ENCODE data around the gene MORF4L2. TPM values are rescaled to one million over a fixed set of nuclear protein-coding genes. Genes with fewer than 3 reads are reported as not detected.
A peak's percentile ranks its signal among the peaks of the same experiment; 100 is the strongest.

The MORF4L2 gene
- total RNA-seq, 2 experiments from 2014 or later, result 165 to 257 TPM

- Histone ChIP-seq H2AFZ (ENCODE audit: low read length) (peak overlapping the region; percentile 99), H3K4me2 (ENCODE audit: low read length) (peak overlapping the region; percentile 96), H3K4me1 (ENCODE audit: insufficient read depth, low read length, poor library complexity, severe bottlenecking) (peaks cover 21% of the 10 kb centered on the region), H3K9me2 (ENCODE audit: insufficient read depth, low read length) (no peaks in the 10 kb centered on the region), H4K20me1 (ENCODE audit: insufficient read depth, low read length) (no peaks in the 10 kb centered on the region), H3K36me3 (ENCODE audit: insufficient read depth, low read length) (no peaks in the 10 kb centered on the region), H3K4me3 (ENCODE audit: low read depth, low read length, poor library complexity, severe bottlenecking) (peak overlapping the region; percentile 80), H3K9me3 (ENCODE audit: low read length) (no peaks in the 10 kb centered on the region), H3K79me2 (ENCODE audit: insufficient read depth, low read depth, low read length) (no peaks in the 10 kb centered on the region), H3K27ac (ENCODE audit: low read depth, low read length, poor library complexity, severe bottlenecking) (peak overlapping the region; percentile 81)
- DNase-seq (ENCODE audit: low spot score), result peak; percentile 11
- intact Hi-C loops (cut with micrococcal nuclease; ENCODE audit: unreplicated experiment), result loop anchor here (2.0 kb wide), 1 partner anchor 57 kb away; the partner anchor contains the start of gene MORF4L2
- ChIA-PET POLR2A (interaction anchor here (0.6 to 1.6 kb wide), 5 partner anchors 24 to 930 kb away, joined by 3 to 13 read pairs (median 3); no protein-coding TSS in a partner anchor), CTCF (ENCODE audit: unreplicated experiment) (interaction anchor here (0.5 to 0.8 kb wide), 3 partner anchors 22 to 767 kb away, joined by 3 to 6 read pairs (median 4); partner anchors contain the start of gene TCEAL3)
- TF ChIP-seq EZH2phosphoT487 (IDR thresholded peaks at IDR 0.05; ENCODE audit: borderline replicate concordance, low read depth, low read length) (no peak), CTCF (conservative IDR thresholded peaks at IDR 0.05; ENCODE audit: low read length) (peak; percentile 63)
- no TSS peak for BruUV-seq (replicated peaks)
These were observed 57.0 kb downstream of the MORF4L2 start for GRCh38 chrX:103629318-103630170.

GRCh38 chrX:103628386-103629317, 57.8 kb downstream of the MORF4L2 start, which contains the start of gene TCEAL1:
TCEAL1 (plus strand) TSS chrX:103628975; CDS start chrX:103629917, 942 bp downstream.
- CTCF ChIA-PET (ENCODE audit: unreplicated experiment), result interaction anchor here (0.7 to 0.8 kb wide), 2 partner anchors 25 to 766 kb away, joined by 4 to 6 read pairs; no protein-coding TSS in a partner anchor
- Histone ChIP-seq H3K4me1 (ENCODE audit: insufficient read depth, low read length, poor library complexity, severe bottlenecking) (peaks cover 21% of the 10 kb centered on the region), H3K4me3 (ENCODE audit: low read depth, low read length, poor library complexity, severe bottlenecking) (peak within 1 kb of the TSS; percentile 80), H3K79me2 (ENCODE audit: insufficient read depth, low read depth, low read length) (no peaks in the 10 kb centered on the region), H3K27ac (ENCODE audit: low read depth, low read length, poor library complexity, severe bottlenecking) (peak within 1 kb of the TSS; percentile 81), H4K20me1 (ENCODE audit: insufficient read depth, low read length) (no peaks in the 10 kb centered on the region), H3K4me2 (ENCODE audit: low read length) (peak within 1 kb of the TSS; percentile 96), H3K9me2 (ENCODE audit: insufficient read depth, low read length) (no peaks in the 10 kb centered on the region), H3K36me3 (ENCODE audit: insufficient read depth, low read length) (no peaks in the 10 kb centered on the region), H3K9me3 (ENCODE audit: low read length) (no peaks in the 10 kb centered on the region), H2AFZ (ENCODE audit: low read length) (peak within 1 kb of the TSS; percentile 99)
- POLR2A ChIA-PET, result interaction anchor here (0.6 to 1.6 kb wide), 3 partner anchors 23 to 929 kb away, joined by 3 to 13 read pairs (median 3); no protein-coding TSS in a partner anchor
- BruUV-seq (replicated peaks), result no TSS peak
- DNase-seq (ENCODE audit: low spot score), result peak; percentile 79
- no peak for TF ChIP-seq EZH2phosphoT487 (IDR thresholded peaks at IDR 0.05; ENCODE audit: borderline replicate concordance, low read depth, low read length)
- no peak for TF ChIP-seq CTCF (conservative IDR thresholded peaks at IDR 0.05; ENCODE audit: low read length)
- intact Hi-C loops (cut with micrococcal nuclease; ENCODE audit: unreplicated experiment), result loop anchor here (2.0 kb wide), 1 partner anchor 58 kb away; the partner anchor contains the start of gene MORF4L2

Measured in OCI-LY7 (cell line).